Neural progenitor cell (in vitro differentiated cells): ENCODE results near the gene ZKSCAN1.

Experiments
- CTCF ChIP-seq: fragments of 200-600 bp; sonication (generic); IDR thresholded peaks from 2 replicates; pipeline ENCODE4 v1.5.1; 2017; ENCODE audit warnings: antibody characterized with exemption, mild to moderate bottlenecking
- EZH2 ChIP-seq: fragments of 200-600 bp; sonication (generic); IDR thresholded peaks from 2 replicates; pipeline ENCODE4 v1.6.1; 2017; ENCODE audit warnings: antibody characterized with exemption, mild to moderate bottlenecking, moderate library complexity
- EZH2phosphoT487 ChIP-seq: fragments of 200-600 bp; sonication (generic); IDR thresholded peaks from 2 replicates; pipeline ENCODE4 v1.6.1; 2017; ENCODE audit warnings: antibody characterized with exemption

GRCh38 chr7:99987846-99988245 lies 27.6 kb upstream of the ZKSCAN1 start:
- TF ChIP-seq CTCF (no peak), EZH2phosphoT487 (no peak), EZH2 (no peak)
